GM12874 (cell line): ENCODE results near the gene C20orf141.

Experiments used
- CTCF ChIP-seq: IDR thresholded peaks from 2 replicates; pipeline ENCODE4 v1.5.1; 2011; ENCODE audit warnings: low read depth, mild to moderate bottlenecking, control low read depth, low read length, moderate library complexity; ENCODE audit not compliant: insufficient read depth

Gene C20orf141

DNA sequence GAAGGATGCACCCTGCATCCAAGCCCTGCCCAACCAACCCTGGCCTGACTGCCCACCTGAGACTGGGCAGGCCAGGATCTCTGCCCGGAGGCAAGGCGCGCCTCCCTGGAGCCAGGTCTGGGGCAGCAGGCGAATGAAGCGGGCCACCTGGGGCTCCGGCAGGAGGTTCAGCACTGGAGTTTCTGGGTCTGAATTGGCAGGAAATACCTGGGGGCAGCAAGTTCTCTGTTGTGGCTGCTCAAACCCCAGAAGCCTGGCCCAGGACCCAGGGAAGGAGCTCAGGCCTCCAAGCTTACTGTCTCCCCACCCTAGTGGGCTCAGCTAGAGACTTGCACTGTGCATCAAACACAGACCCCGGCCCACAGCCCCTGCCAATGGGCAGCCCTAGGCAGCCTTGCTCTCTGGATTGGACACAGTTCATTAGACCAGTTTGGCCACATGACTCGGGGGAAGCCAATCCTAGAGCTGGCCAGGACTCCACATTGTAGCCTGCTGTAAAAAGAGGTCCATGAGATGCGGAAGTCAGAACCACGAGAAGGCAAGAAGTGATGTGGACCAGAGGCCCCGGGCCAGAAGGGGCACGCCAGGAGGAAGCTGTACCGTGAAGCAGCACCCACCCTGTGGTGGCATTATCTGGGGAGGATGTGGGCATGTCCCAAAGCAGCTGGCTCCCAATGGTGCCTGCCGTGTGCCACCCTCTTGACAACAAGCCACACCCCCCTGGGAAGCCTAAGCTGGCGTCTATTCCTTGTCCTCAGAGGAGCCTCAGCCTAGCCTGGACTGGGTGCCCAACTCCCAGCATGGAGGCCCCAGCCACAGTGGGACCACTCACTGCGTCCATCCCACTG lies 17.4 kb upstream of the C20orf141 start:
- no peak for TF ChIP-seq CTCF

GRCh38 chr20:2798095-2798805 lies 16.5 kb upstream of the C20orf141 start:
- TF ChIP-seq CTCF, result no peak

DNA sequence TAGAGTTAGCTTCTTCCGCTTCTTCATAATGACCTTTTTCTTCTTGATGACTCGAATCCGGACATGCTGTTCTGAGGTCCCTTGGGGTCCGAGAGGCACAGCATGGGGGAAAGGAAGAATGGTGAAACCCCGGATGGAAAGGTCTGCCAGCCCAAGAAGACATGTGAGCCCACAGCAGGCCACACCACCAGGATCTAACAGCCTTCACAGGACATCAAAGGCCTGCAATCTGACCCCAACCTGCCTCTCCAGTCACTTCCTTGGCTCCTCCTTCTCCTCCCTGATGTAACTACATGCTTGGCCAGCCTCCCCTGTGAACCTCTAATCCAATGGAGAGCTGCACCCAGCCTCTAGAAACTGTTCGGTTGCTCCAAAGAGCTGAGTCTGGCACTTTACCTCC lies 16.0 kb upstream of the C20orf141 start:
- TF ChIP-seq CTCF, result no peak

GRCh38 chr20:2799271-2799670 lies 15.5 kb upstream of the C20orf141 start:
- no peak for TF ChIP-seq CTCF

GRCh38 chr20:2799688-2800520 lies 14.9 kb upstream of the C20orf141 start:
- no peak for TF ChIP-seq CTCF

- TF ChIP-seq CTCF, result no peak
Measured at GRCh38 chr20:2800521-2801285, 14.1 kb upstream of the C20orf141 start, which contains the start of gene CPXM1. Gene CPXM1, minus strand, starts transcription at chr20:2800627. Its CDS starts 55 bp downstream, at chr20:2800572.
